K562 (cell line): ENCODE results near the gene PEDS1. TPM values are rescaled to one million over a fixed set of nuclear protein-coding genes. Genes with fewer than 3 reads are reported as not detected.

Source experiments
- AFF1 ChIP-seq, 2 experiments: fragments of 450-650 bp; IDR thresholded peaks; 2 replicates each; pipeline ENCODE4 v1.6.1; 2018; ENCODE audit warnings: mild to moderate bottlenecking in 2 of 2, low read depth in 1 of 2; ENCODE audit not compliant: partially characterized antibody in 2 of 2
- FOXK2 ChIP-seq, 2 experiments: fragments of 450-650 bp; IDR thresholded peaks in 1 of 2; conservative IDR thresholded peaks in 1 of 2; 2 replicates each; pipeline ENCODE4 v1.6.1; 2016; ENCODE audit warnings: low read depth in 2 of 2, mild to moderate bottlenecking in 1 of 2
- MAZ ChIP-seq, 2 experiments: fragments of 450-650 bp in 1 of 2; sonication (generic) in 1 of 2; formaldehyde crosslinking; IDR thresholded peaks in 1 of 2; conservative IDR thresholded peaks in 1 of 2; 2 replicates each; pipeline versions ENCODE4 v1.4.0 to v1.5.0; 2020; ENCODE audit warnings: mild to moderate bottlenecking in 1 of 2, missing genetic modification reagents in 1 of 2
- MECOM ChIP-seq: fragments of 250-450 bp; sonication (Bioruptor Pico); IDR thresholded peaks from 2 replicates; pipeline ENCODE4 v1.8.0; 2022; ENCODE audit warnings: inconsistent platforms
- PPARD ChIP-seq: fragments of 250-450 bp; sonication (Bioruptor Pico); IDR thresholded peaks from 2 replicates; pipeline ENCODE4 v1.8.0; 2022; ENCODE audit warnings: inconsistent platforms, mild to moderate bottlenecking, moderate library complexity
- RBM22 ChIP-seq: fragments of 200-400 bp; formaldehyde crosslinking; IDR thresholded peaks from 2 replicates; pipeline ENCODE4 v1.6.1; 2018; ENCODE audit warnings: low read length, low read depth; ENCODE audit not compliant: poor library complexity, severe bottlenecking
- RHOXF2B ChIP-seq: fragments of 250-450 bp; sonication (Bioruptor Pico); conservative IDR thresholded peaks from 2 replicates; pipeline ENCODE4 v1.5.1; 2021
- SMAD1 ChIP-seq: fragments of 150-350 bp; IDR thresholded peaks from 2 replicates; pipeline ENCODE4 v1.6.1; 2014; ENCODE audit warnings: low read length, low read depth; ENCODE audit not compliant: partially characterized antibody
- SOX6 ChIP-seq: fragments of 450-650 bp; IDR thresholded peaks from 2 replicates; pipeline ENCODE4 v1.6.1; 2014; ENCODE audit warnings: mild to moderate bottlenecking
- ZNF764 ChIP-seq: fragments of 250-450 bp; sonication (Bioruptor Pico); IDR thresholded peaks from 2 replicates; pipeline ENCODE4 v1.4.0; 2020; ENCODE audit warnings: low read depth, mild to moderate bottlenecking, moderate library complexity
- polyA plus RNA-seq, 8 experiments: library from polyadenylated mRNA; depleted of rRNA in 4 of 8; stranded (reverse) in 5 of 8; unstranded in 3 of 8; fragments of >200 nt; fragmentation: Nextera tagmentation in 2 of 8; fragmentation: Illumina TruSeq in 1 of 8; extraction: Ambion mirVana in 2 of 8; extraction: Trizol in 1 of 8; gene quantifications; 2 replicates each; pipeline versions ENCODE4 v1.2.1 to v1.2.3, GENCODE V29; 2011 to 2014; ENCODE audit warnings: inconsistent platforms in 1 of 8, missing spikeins in 1 of 8
- total RNA-seq, 7 experiments: library from RNA; depleted of rRNA in 6 of 7; stranded (reverse); fragments of >200 nt in 6 of 7; fragmentation: Illumina TruSeq in 2 of 7; extraction: Trizol in 2 of 7; gene quantifications; 2 replicates each; pipeline versions ENCODE4 v1.2.1 to v1.2.3, GENCODE V29; 2011 to 2021; ENCODE audit warnings: low replicate concordance in 1 of 7
- TF ChIP-seq, protein P1 (sequence below): fragments of 450-650 bp; IDR thresholded peaks from 2 replicates; pipeline ENCODE4 v1.6.1; 2016; ENCODE audit warnings: mild to moderate bottlenecking, moderate library complexity

The PEDS1 gene
- total and polyA plus RNA-seq, 9 of the 15 experiments (the other 6 are each of a cell fraction or from before 2014, with no cell fraction given) = 2.9 to 38.5 (median 24.2) TPM

DNA sequence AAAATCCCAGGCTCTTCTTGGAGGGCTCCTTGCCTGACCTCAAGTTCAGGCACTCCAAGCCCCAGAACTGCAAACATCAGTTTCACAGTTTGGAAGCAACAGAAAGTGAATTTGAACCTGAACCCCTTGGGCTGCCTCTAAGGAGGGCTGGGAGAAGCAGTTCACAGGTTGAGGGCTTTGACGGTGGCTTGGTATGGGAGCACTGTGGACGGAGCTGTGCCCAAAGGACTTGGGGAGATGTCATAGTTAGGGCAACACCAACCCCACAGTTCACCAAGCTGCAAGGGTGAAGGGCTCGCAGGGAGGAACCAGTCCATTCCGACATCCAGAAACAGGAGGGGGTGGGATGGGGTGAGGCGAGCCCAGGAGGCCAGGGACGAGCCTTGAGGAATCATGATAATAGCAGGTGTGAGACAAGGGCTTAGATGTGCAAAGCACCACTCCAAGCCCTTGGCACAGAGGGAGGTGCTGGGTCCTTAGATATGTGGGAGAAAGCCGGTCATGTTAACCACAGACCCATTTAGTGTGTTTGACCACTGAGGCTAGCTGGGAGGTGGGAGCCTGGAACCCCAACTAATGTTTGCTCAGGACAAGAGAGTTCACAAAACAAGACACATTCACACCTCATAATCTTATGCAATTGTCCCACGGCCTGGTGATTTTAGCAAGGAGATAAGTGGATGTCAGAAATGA is 41.5 kb upstream of the PEDS1 start (continued):
- TF ChIP-seq SOX6 = 0 out of 2 replicates have a peak, but pooled peaks have one; percentile 19
- no peak for TF ChIP-seq FOXK2 (conservative IDR thresholded peaks at IDR 0.05 in 1 of 2, IDR thresholded peaks at IDR 0.05 in 1 of 2; ENCODE audit: low read depth in 2 of 2)
- no peak for TF ChIP-seq ZNF764
- peak; percentile 41 for TF ChIP-seq RBM22
- TF ChIP-seq, protein P1, sequence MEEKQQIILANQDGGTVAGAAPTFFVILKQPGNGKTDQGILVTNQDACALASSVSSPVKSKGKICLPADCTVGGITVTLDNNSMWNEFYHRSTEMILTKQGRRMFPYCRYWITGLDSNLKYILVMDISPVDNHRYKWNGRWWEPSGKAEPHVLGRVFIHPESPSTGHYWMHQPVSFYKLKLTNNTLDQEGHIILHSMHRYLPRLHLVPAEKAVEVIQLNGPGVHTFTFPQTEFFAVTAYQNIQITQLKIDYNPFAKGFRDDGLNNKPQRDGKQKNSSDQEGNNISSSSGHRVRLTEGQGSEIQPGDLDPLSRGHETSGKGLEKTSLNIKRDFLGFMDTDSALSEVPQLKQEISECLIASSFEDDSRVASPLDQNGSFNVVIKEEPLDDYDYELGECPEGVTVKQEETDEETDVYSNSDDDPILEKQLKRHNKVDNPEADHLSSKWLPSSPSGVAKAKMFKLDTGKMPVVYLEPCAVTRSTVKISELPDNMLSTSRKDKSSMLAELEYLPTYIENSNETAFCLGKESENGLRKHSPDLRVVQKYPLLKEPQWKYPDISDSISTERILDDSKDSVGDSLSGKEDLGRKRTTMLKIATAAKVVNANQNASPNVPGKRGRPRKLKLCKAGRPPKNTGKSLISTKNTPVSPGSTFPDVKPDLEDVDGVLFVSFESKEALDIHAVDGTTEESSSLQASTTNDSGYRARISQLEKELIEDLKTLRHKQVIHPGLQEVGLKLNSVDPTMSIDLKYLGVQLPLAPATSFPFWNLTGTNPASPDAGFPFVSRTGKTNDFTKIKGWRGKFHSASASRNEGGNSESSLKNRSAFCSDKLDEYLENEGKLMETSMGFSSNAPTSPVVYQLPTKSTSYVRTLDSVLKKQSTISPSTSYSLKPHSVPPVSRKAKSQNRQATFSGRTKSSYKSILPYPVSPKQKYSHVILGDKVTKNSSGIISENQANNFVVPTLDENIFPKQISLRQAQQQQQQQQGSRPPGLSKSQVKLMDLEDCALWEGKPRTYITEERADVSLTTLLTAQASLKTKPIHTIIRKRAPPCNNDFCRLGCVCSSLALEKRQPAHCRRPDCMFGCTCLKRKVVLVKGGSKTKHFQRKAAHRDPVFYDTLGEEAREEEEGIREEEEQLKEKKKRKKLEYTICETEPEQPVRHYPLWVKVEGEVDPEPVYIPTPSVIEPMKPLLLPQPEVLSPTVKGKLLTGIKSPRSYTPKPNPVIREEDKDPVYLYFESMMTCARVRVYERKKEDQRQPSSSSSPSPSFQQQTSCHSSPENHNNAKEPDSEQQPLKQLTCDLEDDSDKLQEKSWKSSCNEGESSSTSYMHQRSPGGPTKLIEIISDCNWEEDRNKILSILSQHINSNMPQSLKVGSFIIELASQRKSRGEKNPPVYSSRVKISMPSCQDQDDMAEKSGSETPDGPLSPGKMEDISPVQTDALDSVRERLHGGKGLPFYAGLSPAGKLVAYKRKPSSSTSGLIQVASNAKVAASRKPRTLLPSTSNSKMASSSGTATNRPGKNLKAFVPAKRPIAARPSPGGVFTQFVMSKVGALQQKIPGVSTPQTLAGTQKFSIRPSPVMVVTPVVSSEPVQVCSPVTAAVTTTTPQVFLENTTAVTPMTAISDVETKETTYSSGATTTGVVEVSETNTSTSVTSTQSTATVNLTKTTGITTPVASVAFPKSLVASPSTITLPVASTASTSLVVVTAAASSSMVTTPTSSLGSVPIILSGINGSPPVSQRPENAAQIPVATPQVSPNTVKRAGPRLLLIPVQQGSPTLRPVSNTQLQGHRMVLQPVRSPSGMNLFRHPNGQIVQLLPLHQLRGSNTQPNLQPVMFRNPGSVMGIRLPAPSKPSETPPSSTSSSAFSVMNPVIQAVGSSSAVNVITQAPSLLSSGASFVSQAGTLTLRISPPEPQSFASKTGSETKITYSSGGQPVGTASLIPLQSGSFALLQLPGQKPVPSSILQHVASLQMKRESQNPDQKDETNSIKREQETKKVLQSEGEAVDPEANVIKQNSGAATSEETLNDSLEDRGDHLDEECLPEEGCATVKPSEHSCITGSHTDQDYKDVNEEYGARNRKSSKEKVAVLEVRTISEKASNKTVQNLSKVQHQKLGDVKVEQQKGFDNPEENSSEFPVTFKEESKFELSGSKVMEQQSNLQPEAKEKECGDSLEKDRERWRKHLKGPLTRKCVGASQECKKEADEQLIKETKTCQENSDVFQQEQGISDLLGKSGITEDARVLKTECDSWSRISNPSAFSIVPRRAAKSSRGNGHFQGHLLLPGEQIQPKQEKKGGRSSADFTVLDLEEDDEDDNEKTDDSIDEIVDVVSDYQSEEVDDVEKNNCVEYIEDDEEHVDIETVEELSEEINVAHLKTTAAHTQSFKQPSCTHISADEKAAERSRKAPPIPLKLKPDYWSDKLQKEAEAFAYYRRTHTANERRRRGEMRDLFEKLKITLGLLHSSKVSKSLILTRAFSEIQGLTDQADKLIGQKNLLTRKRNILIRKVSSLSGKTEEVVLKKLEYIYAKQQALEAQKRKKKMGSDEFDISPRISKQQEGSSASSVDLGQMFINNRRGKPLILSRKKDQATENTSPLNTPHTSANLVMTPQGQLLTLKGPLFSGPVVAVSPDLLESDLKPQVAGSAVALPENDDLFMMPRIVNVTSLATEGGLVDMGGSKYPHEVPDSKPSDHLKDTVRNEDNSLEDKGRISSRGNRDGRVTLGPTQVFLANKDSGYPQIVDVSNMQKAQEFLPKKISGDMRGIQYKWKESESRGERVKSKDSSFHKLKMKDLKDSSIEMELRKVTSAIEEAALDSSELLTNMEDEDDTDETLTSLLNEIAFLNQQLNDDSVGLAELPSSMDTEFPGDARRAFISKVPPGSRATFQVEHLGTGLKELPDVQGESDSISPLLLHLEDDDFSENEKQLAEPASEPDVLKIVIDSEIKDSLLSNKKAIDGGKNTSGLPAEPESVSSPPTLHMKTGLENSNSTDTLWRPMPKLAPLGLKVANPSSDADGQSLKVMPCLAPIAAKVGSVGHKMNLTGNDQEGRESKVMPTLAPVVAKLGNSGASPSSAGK = no peak
- no peak for TF ChIP-seq AFF1 (IDR thresholded peaks at IDR 0.05; ENCODE audit: low read depth in 1 of 2, partially characterized antibody in 2 of 2)
- TF ChIP-seq RHOXF2B (CRISPR knock-in tag) = peak; percentile 85; the same call in 1 of the 2 replicates
- TF ChIP-seq SMAD1 = peak; percentile 21
- peak; percentile 27; the same call in 1 of the 2 replicates for TF ChIP-seq MECOM (CRISPR knock-in tag)
- TF ChIP-seq MAZ (CRISPR knock-in tag; conservative IDR thresholded peaks at IDR 0.05 in 1 of 2, IDR thresholded peaks at IDR 0.05 in 1 of 2) = 0 out of 4 replicates have a peak, but pooled peaks of 1 of the 2 experiments have one; percentile 23
- TF ChIP-seq PPARD (CRISPR knock-in tag) = no peak
